ENCODE data around the gene NEUROG2.

Gene NEUROG2

GRCh38 chr4:112521123-112522023 lies 5.4 kb upstream of the NEUROG2 start:
- DNase-seq (ENCODE audit: low spot score), result no peak

- DNase-seq (ENCODE audit: low spot score), result no peak
Measured at GRCh38 chr4:112520598-112521122, 4.7 kb upstream of the NEUROG2 start.

GRCh38 chr4:112519689-112520597 lies 4.0 kb upstream of the NEUROG2 start:
- no peak for DNase-seq (ENCODE audit: low spot score)

- DNase-seq (ENCODE audit: low spot score), result peak; percentile 8
Measured at GRCh38 chr4:112518675-112519074, 2.7 kb upstream of the NEUROG2 start.

GRCh38 chr4:112517911-112518310 lies 1.9 kb upstream of the NEUROG2 start:
- no peak for DNase-seq (ENCODE audit: low spot score)

- DNase-seq (ENCODE audit: low spot score), result no peak
Measured at GRCh38 chr4:112517067-112517634, 1.2 kb upstream of the NEUROG2 start.

GRCh38 chr4:112516471-112517066 lies 589 bp upstream of the NEUROG2 start:
- DNase-seq (ENCODE audit: low spot score), result no peak

- DNase-seq (ENCODE audit: low spot score), result no peak
Measured at GRCh38 chr4:112515198-112516065, 548 bp downstream of the NEUROG2 start.

- no peak for DNase-seq (ENCODE audit: low spot score)
Measured at GRCh38 chr4:112514647-112515197, 1.3 kb downstream of the NEUROG2 start.

- no peak for DNase-seq (ENCODE audit: low spot score)
Measured at GRCh38 chr4:112513971-112514646, 1.9 kb downstream of the NEUROG2 start.

- DNase-seq (ENCODE audit: low spot score), result no peak
Measured at GRCh38 chr4:112511803-112512118, 4.2 kb downstream of the NEUROG2 start.

- DNase-seq (ENCODE audit: low spot score), result no peak
Measured at GRCh38 chr4:112511093-112511802, 4.7 kb downstream of the NEUROG2 start.

GRCh38 chr4:112510291-112511092 lies 5.5 kb downstream of the NEUROG2 start:
- no peak for DNase-seq (ENCODE audit: low spot score)

GRCh38 chr4:112509243-112510141 lies 6.5 kb downstream of the NEUROG2 start:
- no peak for DNase-seq (ENCODE audit: low spot score)

- DNase-seq (ENCODE audit: low spot score), result no peak
Measured at GRCh38 chr4:112508356-112508755, 7.6 kb downstream of the NEUROG2 start.

GRCh38 chr4:112504807-112505206 lies 11.2 kb downstream of the NEUROG2 start:
- no peak for DNase-seq (ENCODE audit: low spot score)

- no peak for DNase-seq (ENCODE audit: low spot score)
Measured at GRCh38 chr4:112502871-112503270, 13.1 kb downstream of the NEUROG2 start.

- DNase-seq (ENCODE audit: low spot score), result no peak
Measured at GRCh38 chr4:112492321-112492720, 23.7 kb downstream of the NEUROG2 start.

Data from RKO (cell line).